Suprapubic skin (tissue), 4 donors: ENCODE results near the gene ARMH3.

ENCODE experiments used
- POLR2A ChIP-seq, 2 donors: fragments of 450-650 bp; IDR thresholded peaks; one replicate each; pipeline ENCODE4 v1.6.1; 2017; ENCODE audit warnings: antibody characterized with exemption in 2 of 2, mild to moderate bottlenecking in 2 of 2, moderate library complexity in 2 of 2
- POLR2AphosphoS5 ChIP-seq, 3 donors: sonication (generic); formaldehyde crosslinking; IDR thresholded peaks; one replicate each; pipeline ENCODE4 v1.6.1; 2017; ENCODE audit warnings: antibody characterized with exemption in 3 of 3
- TF ChIP-seq, protein P1 (sequence below), 2 donors: fragments of 200-600 bp in 1 of 2; fragments of 450-650 bp in 1 of 2; sonication (generic) in 1 of 2; IDR thresholded peaks; one replicate each; pipeline ENCODE4 v1.5.1; 2016 to 2019; ENCODE audit warnings: antibody characterized with exemption in 2 of 2, mild to moderate bottlenecking in 1 of 2, moderate library complexity in 1 of 2

- TF ChIP-seq POLR2A (IDR thresholded peaks at IDR 0.05) (no peak), POLR2AphosphoS5 (IDR thresholded peaks at IDR 0.05) (no peak)
- TF ChIP-seq, protein P1, sequence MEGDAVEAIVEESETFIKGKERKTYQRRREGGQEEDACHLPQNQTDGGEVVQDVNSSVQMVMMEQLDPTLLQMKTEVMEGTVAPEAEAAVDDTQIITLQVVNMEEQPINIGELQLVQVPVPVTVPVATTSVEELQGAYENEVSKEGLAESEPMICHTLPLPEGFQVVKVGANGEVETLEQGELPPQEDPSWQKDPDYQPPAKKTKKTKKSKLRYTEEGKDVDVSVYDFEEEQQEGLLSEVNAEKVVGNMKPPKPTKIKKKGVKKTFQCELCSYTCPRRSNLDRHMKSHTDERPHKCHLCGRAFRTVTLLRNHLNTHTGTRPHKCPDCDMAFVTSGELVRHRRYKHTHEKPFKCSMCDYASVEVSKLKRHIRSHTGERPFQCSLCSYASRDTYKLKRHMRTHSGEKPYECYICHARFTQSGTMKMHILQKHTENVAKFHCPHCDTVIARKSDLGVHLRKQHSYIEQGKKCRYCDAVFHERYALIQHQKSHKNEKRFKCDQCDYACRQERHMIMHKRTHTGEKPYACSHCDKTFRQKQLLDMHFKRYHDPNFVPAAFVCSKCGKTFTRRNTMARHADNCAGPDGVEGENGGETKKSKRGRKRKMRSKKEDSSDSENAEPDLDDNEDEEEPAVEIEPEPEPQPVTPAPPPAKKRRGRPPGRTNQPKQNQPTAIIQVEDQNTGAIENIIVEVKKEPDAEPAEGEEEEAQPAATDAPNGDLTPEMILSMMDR (IDR thresholded peaks at IDR 0.05): no peak
These were observed 88.3 kb downstream of the ARMH3 start for GRCh38 chr10:101967713-101968112.
